AG10803 (cell line): ENCODE results near the gene OBSCN.

ENCODE experiments used
- DNase-seq: peaks from one replicate; pipeline ENCODE4 v3.0.0; 2010; ENCODE audit warnings: low read depth
- H3K4me3 ChIP-seq: 2 replicates; pipeline ENCODE4 v1.5.1; 2011; ENCODE audit warnings: mild to moderate bottlenecking, low read length, control low read depth
- CTCF ChIP-seq: conservative IDR thresholded peaks from 2 replicates; pipeline ENCODE4 v1.5.1; 2011; ENCODE audit warnings: mild to moderate bottlenecking, low read length, control low read depth, inconsistent platforms

OBSCN gene

GRCh38 chr1:228400237-228400651, 192.4 kb downstream of the OBSCN start:
- no peak for DNase-seq
- H3K4me3 ChIP-seq = no peak overlapping the region
- no peak for TF ChIP-seq CTCF

GRCh38 chr1:228400692-228401454, 193.0 kb downstream of the OBSCN start:
- no peak for TF ChIP-seq CTCF
- DNase-seq = no peak
- no peak overlapping the region for H3K4me3 ChIP-seq

- TF ChIP-seq CTCF = no peak
- H3K4me3 ChIP-seq = no peak overlapping the region
- no peak for DNase-seq
These were observed 194.2 kb downstream of the OBSCN start for GRCh38 chr1:228401782-228402640.

GRCh38 chr1:228402641-228403025, 194.8 kb downstream of the OBSCN start:
- no peak for TF ChIP-seq CTCF
- no peak overlapping the region for H3K4me3 ChIP-seq
- no peak for DNase-seq

- no peak for TF ChIP-seq CTCF
- DNase-seq = no peak
- H3K4me3 ChIP-seq = no peak overlapping the region
These were observed 195.4 kb downstream of the OBSCN start for GRCh38 chr1:228403231-228403631.

GRCh38 chr1:228404107-228404720, 196.4 kb downstream of the OBSCN start:
- DNase-seq = no peak
- peak overlapping the region; percentile 31 for H3K4me3 ChIP-seq
- TF ChIP-seq CTCF = no peak
